Hypothalamus (tissue), 51 donors: Measurements from ENCODE around the gene KPNA6.

Source experiments
- DNase-seq, 51 donors: peaks; one replicate each; lab custom pipeline; 2025; lab: John Stamatoyannopoulos, UW

The KPNA6 gene

GRCh38 chr1:32205401-32206370, 97.8 kb downstream of the KPNA6 start, which contains the start of gene IQCC:
Gene IQCC (plus strand): TSS chr1:32205671. CDS start chr1:32205682, 11 bp downstream.
- DNase-seq = peak in 50 of 51 donors; percentile 18 to 92 (median 76)

- no peak for DNase-seq
Observed at GRCh38 chr1:32208469-32208868, 100.6 kb downstream of the KPNA6 start.

GRCh38 chr1:32208891-32209328, 101.1 kb downstream of the KPNA6 start, which contains the start of gene DCDC2B:
Gene DCDC2B (plus strand): TSS chr1:32209089. CDS start chr1:32209094, 5 bp downstream.
- DNase-seq = peak in 7 of 51 donors; percentile 1 to 27 (median 5)

GRCh38 chr1:32215629-32216480, 108.0 kb downstream of the KPNA6 start:
- peak in 32 of 51 donors; percentile 1 to 62 (median 30) for DNase-seq

- no peak for DNase-seq
Observed at GRCh38 chr1:32216566-32216965, 108.7 kb downstream of the KPNA6 start.

GRCh38 chr1:32219022-32219421, 111.2 kb downstream of the KPNA6 start:
- no peak for DNase-seq

- DNase-seq = no peak
Observed at GRCh38 chr1:32220746-32221580, 113.1 kb downstream of the KPNA6 start.

GRCh38 chr1:32221581-32221979, 113.7 kb downstream of the KPNA6 start:
- peak in 1 of 51 donors; percentile 39 for DNase-seq

GRCh38 chr1:32221980-32222755, 114.3 kb downstream of the KPNA6 start, which contains the start of the genes EIF3I and TMEM234:
Gene EIF3I (plus strand): TSS chr1:32222407. CDS start chr1:32222442, 35 bp downstream.
Gene TMEM234 (minus strand): TSS chr1:32222353. CDS start chr1:32222322, 31 bp downstream.
- DNase-seq = peak in 50 of 51 donors; percentile 14 to 95 (median 84)

GRCh38 chr1:32223683-32224082, 115.8 kb downstream of the KPNA6 start:
- no peak for DNase-seq

- DNase-seq = no peak
Observed at GRCh38 chr1:32224285-32224684, 116.4 kb downstream of the KPNA6 start.
